ENCODE results near the gene CUEDC1. TPM values are rescaled to one million over a fixed set of nuclear protein-coding genes. Genes with fewer than 3 reads are reported as not detected.
A peak's percentile ranks its signal among the peaks of the same experiment; 100 is the strongest.

The CUEDC1 gene
- total RNA-seq, 1 experiment from 2014 or later = 61.4 TPM

DNA sequence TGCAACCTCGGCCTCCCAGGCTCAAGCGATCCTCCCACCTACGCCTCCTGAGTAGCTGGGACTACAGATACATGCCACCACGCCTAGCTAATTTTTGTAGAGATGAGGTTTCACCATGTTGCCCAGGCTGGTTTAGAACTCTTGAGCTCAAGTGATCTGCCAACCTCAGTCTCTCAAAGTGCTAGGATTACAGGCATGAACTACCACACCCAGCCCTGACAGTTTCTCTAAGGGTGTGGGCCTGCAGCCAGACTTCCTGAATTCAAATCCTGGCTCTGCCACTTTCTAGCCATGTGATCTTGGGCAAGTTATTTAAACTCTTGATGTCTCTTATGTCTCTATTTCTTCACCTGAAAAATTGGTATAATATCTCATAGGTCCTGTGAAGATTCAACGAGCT lies 5.6 kb downstream of the CUEDC1 start:
- Histone ChIP-seq H3K27ac (peak overlapping the region; percentile 95), H3K9me2 (ENCODE audit: insufficient read depth) (no peaks in the 10 kb centered on the region), H3K9me3 (ENCODE audit: insufficient read depth, low read depth) (no peaks in the 10 kb centered on the region), H3K4me2 (peak overlapping the region; percentile 66), H4K20me1 (ENCODE audit: insufficient read depth) (no peaks in the 10 kb centered on the region), H3K4me3 (no peak overlapping the region), H3K79me2 (ENCODE audit: low read depth) (peaks cover 72% of the 10 kb centered on the region), H3K36me3 (ENCODE audit: low read depth) (no peaks in the 10 kb centered on the region), H3K4me1 (replicated peaks; ENCODE audit: insufficient read depth) (peaks cover 77% of the 10 kb centered on the region), H3F3A (ENCODE audit: insufficient read depth, low read depth) (peaks cover 40% of the 10 kb centered on the region), H2AFZ (no peak overlapping the region), H3K27me3 (ENCODE audit: insufficient read depth, low read depth) (no peaks in the 10 kb centered on the region)
- BruUV-seq (replicated peaks) = no TSS peak
- ChIA-PET CTCF (interaction anchor here (0.6 kb wide), 2 partner anchors 36 to 62 kb away, joined by 4 to 6 read pairs; no protein-coding TSS in a partner anchor), POLR2A (ENCODE audit: unreplicated experiment) (no interaction called here)
- peak in 1 of 2 experiments; percentile 50 for DNase-seq
- TF ChIP-seq EZH2 (IDR thresholded peaks at IDR 0.05; ENCODE audit: low read depth) (no peak), CTCF (conservative IDR thresholded peaks at IDR 0.05) (no peak)
- intact Hi-C loops (cut with micrococcal nuclease; ENCODE audit: unreplicated experiment) = loop anchor here (2.0 to 5.0 kb wide), 4 partner anchors 31 to 87 kb away; no protein-coding TSS in a partner anchor

DNA sequence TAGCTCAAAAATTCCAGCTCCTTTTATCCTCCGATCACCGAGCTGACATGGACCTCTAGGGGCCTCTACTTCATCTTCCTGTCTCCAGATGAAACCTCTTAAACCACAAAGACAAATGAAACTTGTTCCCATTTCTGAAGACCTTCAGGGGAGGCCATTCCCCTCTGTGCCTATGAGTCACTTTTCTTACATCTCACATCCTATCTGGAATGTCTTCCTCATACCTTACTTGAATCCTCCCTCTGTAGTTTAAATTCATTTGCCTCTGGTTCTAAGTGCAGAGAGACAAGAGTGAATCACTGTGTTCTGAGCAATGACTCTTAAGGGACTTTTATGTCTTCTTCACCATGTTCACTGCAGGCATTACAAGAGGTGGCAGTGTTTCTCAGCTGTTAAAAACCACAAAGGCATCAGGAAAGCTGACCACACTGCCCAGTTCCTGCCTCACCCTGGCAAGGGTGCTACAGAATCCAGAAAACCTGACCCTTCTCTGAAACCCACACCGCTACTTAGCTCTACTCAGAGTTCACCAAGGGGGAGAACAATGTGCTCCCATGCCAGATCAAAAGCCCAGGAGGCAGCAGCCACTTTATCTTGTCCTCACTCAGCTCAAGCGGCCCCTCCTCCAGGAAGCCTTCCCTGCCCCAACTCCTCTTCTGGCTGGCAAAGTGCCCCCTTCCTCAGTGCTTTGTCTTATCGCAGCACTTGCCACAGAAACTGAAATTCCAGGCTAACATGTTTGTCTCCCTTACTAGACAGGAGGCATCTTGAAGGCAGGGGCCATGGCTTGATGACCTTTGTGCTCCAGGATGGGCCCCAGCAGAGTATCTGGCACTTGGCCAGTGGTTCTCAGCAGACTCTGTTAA lies 6.4 kb downstream of the CUEDC1 start:
- POLR2A ChIA-PET (ENCODE audit: unreplicated experiment) = interaction anchor here (0.6 to 1.1 kb wide), 2 partner anchors 47 to 59 kb away, joined by 3 to 7 read pairs; no protein-coding TSS in a partner anchor
- peak overlapping the region; percentile 20; the same call in 1 of the 2 replicates for H3K4me3 ChIP-seq
- peaks cover 68% of the 10 kb centered on the region for H3K79me2 ChIP-seq (ENCODE audit: low read depth)
- peaks cover 40% of the 10 kb centered on the region for H3F3A ChIP-seq (ENCODE audit: insufficient read depth, low read depth)
- peak overlapping the region; percentile 95 for H3K27ac ChIP-seq
- no peaks in the 10 kb centered on the region for H3K9me2 ChIP-seq (ENCODE audit: insufficient read depth)
- DNase-seq = peak; percentile 76 to 100
- intact Hi-C loops (cut with micrococcal nuclease; ENCODE audit: unreplicated experiment) = loop anchor here (1.0 to 5.0 kb wide), 6 partner anchors 30 to 86 kb away; no protein-coding TSS in a partner anchor
- BruUV-seq (replicated peaks) = TSS peak; percentile 87
- no peaks in the 10 kb centered on the region for H3K9me3 ChIP-seq (ENCODE audit: insufficient read depth, low read depth)
- CTCF ChIA-PET = interaction anchor here (0.6 to 1.4 kb wide), 6 partner anchors 36 to 88 kb away, joined by 3 to 4 read pairs (median 4); no protein-coding TSS in a partner anchor
- H3K4me1 ChIP-seq (replicated peaks; ENCODE audit: insufficient read depth) = peaks cover 72% of the 10 kb centered on the region
- TF ChIP-seq EZH2 (IDR thresholded peaks at IDR 0.05; ENCODE audit: low read depth) (no peak), CTCF (conservative IDR thresholded peaks at IDR 0.05) (no peak)
- no peaks in the 10 kb centered on the region for H4K20me1 ChIP-seq (ENCODE audit: insufficient read depth)
- H2AFZ ChIP-seq = peak overlapping the region; percentile 24; the same call in 1 of the 2 replicates
- no peaks in the 10 kb centered on the region for H3K36me3 ChIP-seq (ENCODE audit: low read depth)
- peak overlapping the region; percentile 68 for H3K4me2 ChIP-seq
- no peaks in the 10 kb centered on the region for H3K27me3 ChIP-seq (ENCODE audit: insufficient read depth, low read depth)

DNA sequence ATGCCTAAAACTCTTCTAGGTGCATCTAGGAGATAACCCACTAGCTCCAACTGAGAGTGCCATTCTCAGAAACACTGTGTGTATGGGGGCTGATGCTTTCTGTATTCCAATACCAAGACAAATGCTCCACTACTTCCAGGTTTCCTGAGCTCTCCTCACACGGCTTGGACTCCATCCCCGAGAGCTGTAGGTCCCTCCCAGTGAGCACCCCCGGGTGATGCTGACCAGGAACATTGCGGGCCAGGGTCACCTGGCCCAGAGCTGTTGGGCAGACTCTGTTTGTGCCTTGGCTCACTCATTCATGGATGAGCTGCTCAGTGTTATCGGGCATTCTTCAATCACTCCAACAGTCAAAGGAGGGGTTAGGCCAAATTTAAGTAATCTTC lies 7.0 kb downstream of the CUEDC1 start:
- peaks cover 62% of the 10 kb centered on the region for H3K79me2 ChIP-seq (ENCODE audit: low read depth)
- peak overlapping the region; percentile 24; the same call in 1 of the 2 replicates for H2AFZ ChIP-seq
- no peaks in the 10 kb centered on the region for H3K36me3 ChIP-seq (ENCODE audit: low read depth)
- H3K27ac ChIP-seq = peak overlapping the region; percentile 95
- no peaks in the 10 kb centered on the region for H3K9me2 ChIP-seq (ENCODE audit: insufficient read depth)
- no peaks in the 10 kb centered on the region for H3K9me3 ChIP-seq (ENCODE audit: insufficient read depth, low read depth)
- TF ChIP-seq CTCF (conservative IDR thresholded peaks at IDR 0.05) = no peak; the same call in 1 of the 2 replicates
- TF ChIP-seq EZH2 (IDR thresholded peaks at IDR 0.05; ENCODE audit: low read depth) = no peak
- ChIA-PET CTCF (interaction anchor here (0.6 to 1.9 kb wide), 8 partner anchors 37 to 88 kb away, joined by 3 to 7 read pairs (median 4); no protein-coding TSS in a partner anchor), POLR2A (ENCODE audit: unreplicated experiment) (interaction anchor here (0.6 to 1.1 kb wide), 3 partner anchors 47 to 70 kb away, joined by 3 to 7 read pairs (median 4); no protein-coding TSS in a partner anchor)
- H3K4me1 ChIP-seq (replicated peaks; ENCODE audit: insufficient read depth) = peaks cover 72% of the 10 kb centered on the region
- intact Hi-C loops (cut with micrococcal nuclease; ENCODE audit: unreplicated experiment) = loop anchor here (1.0 to 5.0 kb wide), 6 partner anchors 29 to 86 kb away; no protein-coding TSS in a partner anchor
- peak overlapping the region; percentile 68 for H3K4me2 ChIP-seq
- H4K20me1 ChIP-seq (ENCODE audit: insufficient read depth) = no peaks in the 10 kb centered on the region
- DNase-seq = no peak
- no peaks in the 10 kb centered on the region for H3K27me3 ChIP-seq (ENCODE audit: insufficient read depth, low read depth)
- H3F3A ChIP-seq (ENCODE audit: insufficient read depth, low read depth) = peaks cover 46% of the 10 kb centered on the region
- H3K4me3 ChIP-seq = peak overlapping the region; percentile 20; the same call in 1 of the 2 replicates
- TSS peak; percentile 14 for BruUV-seq (replicated peaks)

All from PC-9 (cell line).